Cardiac muscle cell (in vitro differentiated cells and primary cell): Measurements from ENCODE around the gene TRPC4AP. TPM values are rescaled to one million over a fixed set of nuclear protein-coding genes. Genes with fewer than 3 reads are reported as not detected.
A peak's percentile ranks its signal among the peaks of the same experiment; 100 is the strongest.
"Not testable (repeated sequence)": the region's sequence is repeated elsewhere in the genome, so short reads cannot be mapped to it uniquely, and the experiment has no call there.

Experiments
- DNase-seq, 2 donors: peaks; one replicate each; pipeline versions ENCODE4 v3.0.0 to v3.0.0-alpha.2; 2010 to 2017; ENCODE audit warnings: low read depth in 1 of 2, low spot score in 1 of 2
- H3K27ac ChIP-seq: fragments of 200-600 bp; sonication (generic); 2 replicates; pipeline ENCODE4 v1.5.1; 2016
- H3K27me3 ChIP-seq: fragments of 200-600 bp; sonication (generic); 2 replicates; pipeline ENCODE4 v1.6.0; 2016; ENCODE audit warnings: control low read depth
- H3K36me3 ChIP-seq: fragments of 200-600 bp; sonication (generic); 2 replicates; pipeline ENCODE4 v1.5.1; 2016; ENCODE audit warnings: control low read depth
- H3K4me1 ChIP-seq: fragments of 200-600 bp; sonication (generic); 2 replicates; pipeline ENCODE4 v1.8.1; 2017; ENCODE audit warnings: low read depth, mild to moderate bottlenecking, mixed run types
- H3K4me3 ChIP-seq: fragments of 200-600 bp; sonication (generic); 2 replicates; pipeline ENCODE4 v1.5.1; 2016; ENCODE audit warnings: mild to moderate bottlenecking
- H3K9me3 ChIP-seq: fragments of 200-600 bp; sonication (generic); 2 replicates; pipeline ENCODE4 v1.5.1; 2017; ENCODE audit warnings: low read depth, mild to moderate bottlenecking, control low read depth
- CTCF ChIP-seq: IDR thresholded peaks from 2 replicates; pipeline ENCODE4 v1.5.1; 2012; ENCODE audit warnings: low read depth, mild to moderate bottlenecking, low read length
- polyA plus RNA-seq: library from polyadenylated mRNA; unstranded; fragments of >200 nt; fragmentation: Nextera tagmentation; extraction: Ambion mirVana; gene quantifications from 2 replicates; pipeline ENCODE4 v1.2.1, GENCODE V29; 2016
- total RNA-seq: library from RNA; depleted of rRNA; stranded (reverse); fragments of >200 nt; gene quantifications from 2 replicates; pipeline ENCODE4 v1.2.3, GENCODE V29; 2016

Gene TRPC4AP
- total and polyA plus RNA-seq, 2 experiments from 2014 or later, result 120 to 123 TPM

- no peak for DNase-seq
- Histone ChIP-seq H3K27me3 (no peaks in the 10 kb centered on the region), H3K9me3 (no peaks in the 10 kb centered on the region), H3K4me1 (peaks cover 32% of the 10 kb centered on the region), H3K36me3 (no peaks in the 10 kb centered on the region), H3K4me3 (no peak overlapping the region), H3K27ac (no peak overlapping the region)
- no peak for TF ChIP-seq CTCF
Measured at GRCh38 chr20:35060168-35060567, 32.4 kb downstream of the TRPC4AP start.

GRCh38 chr20:35059612-35060011 is 33.0 kb downstream of the TRPC4AP start:
- Histone ChIP-seq H3K4me1 (peaks cover 38% of the 10 kb centered on the region), H3K27ac (no peak overlapping the region), H3K9me3 (no peaks in the 10 kb centered on the region), H3K4me3 (no peak overlapping the region), H3K36me3 (no peaks in the 10 kb centered on the region), H3K27me3 (no peaks in the 10 kb centered on the region)
- DNase-seq, result no peak
- no peak for TF ChIP-seq CTCF

DNA sequence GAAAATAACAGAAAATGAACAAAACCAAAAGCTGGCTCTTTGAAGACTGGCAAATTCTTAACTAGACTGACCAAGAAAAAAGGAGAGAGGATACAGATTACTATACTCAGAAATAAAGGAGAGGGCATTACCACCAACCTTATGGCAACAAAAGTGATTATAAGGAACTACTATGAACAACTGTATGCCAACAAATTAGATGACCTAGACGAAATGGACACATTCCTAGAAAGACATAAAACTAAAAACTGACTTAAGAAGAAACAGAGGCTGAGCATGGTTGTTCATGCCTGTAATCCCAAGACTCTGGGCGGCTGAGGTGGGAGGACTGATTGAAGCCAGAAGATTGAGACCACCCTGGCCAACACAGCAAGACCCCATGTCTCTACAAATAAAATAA is 33.5 kb downstream of the TRPC4AP start:
- Histone ChIP-seq H3K4me3 (no peak overlapping the region), H3K36me3 (no peaks in the 10 kb centered on the region), H3K27me3 (no peaks in the 10 kb centered on the region), H3K9me3 (no peaks in the 10 kb centered on the region), H3K27ac (no peak overlapping the region), H3K4me1 (peaks cover 43% of the 10 kb centered on the region)
- DNase-seq, result no peak
- no peak for TF ChIP-seq CTCF

GRCh38 chr20:35055445-35056276 is 36.9 kb downstream of the TRPC4AP start:
- TF ChIP-seq CTCF, result no peak
- Histone ChIP-seq H3K27me3 (no peaks in the 10 kb centered on the region), H3K4me1 (peaks cover 65% of the 10 kb centered on the region), H3K9me3 (no peaks in the 10 kb centered on the region), H3K36me3 (no peaks in the 10 kb centered on the region), H3K4me3 (no peak overlapping the region), H3K27ac (peak overlapping the region; percentile 85)
- peak; percentile 71 to 87 for DNase-seq

GRCh38 chr20:35054814-35055213 is 37.8 kb downstream of the TRPC4AP start:
- Histone ChIP-seq H3K4me1 (peaks cover 72% of the 10 kb centered on the region), H3K9me3 (no peaks in the 10 kb centered on the region), H3K27ac (peak overlapping the region; percentile 85), H3K27me3 (no peaks in the 10 kb centered on the region), H3K36me3 (no peaks in the 10 kb centered on the region), H3K4me3 (no peak overlapping the region)
- DNase-seq, result peak in 1 of 2 donors; percentile 24
- TF ChIP-seq CTCF, result no peak

- H3K9me3 ChIP-seq, H3K27me3 ChIP-seq, H3K27ac ChIP-seq, H3K4me3 ChIP-seq: not testable (repeated sequence)
- peak in 1 of 2 donors; percentile 75 for DNase-seq
- peaks cover 72% of the 10 kb centered on the region for H3K4me1 ChIP-seq
- H3K36me3 ChIP-seq, result peaks cover 12% of the 10 kb centered on the region
Measured at GRCh38 chr20:35052616-35053015, 40.0 kb downstream of the TRPC4AP start.
